Sigmoid colon (tissue), 4 donors: ENCODE measurements around the gene PTPN20.

ENCODE experiments used
- CTCF ChIP-seq, 4 experiments: fragments of 450-650 bp in 3 of 4; fragments of 200-600 bp in 1 of 4; IDR thresholded peaks; one replicate each; pipeline ENCODE4 v1.5.1; 2016 to 2019; ENCODE audit warnings: antibody characterized with exemption in 4 of 4, mild to moderate bottlenecking in 3 of 4, moderate library complexity in 2 of 4
- EP300 ChIP-seq, 4 donors: sonication (generic); formaldehyde crosslinking; IDR thresholded peaks; one replicate each; pipeline ENCODE4 v1.6.1; 2017; ENCODE audit warnings: antibody characterized with exemption in 4 of 4
- POLR2A ChIP-seq, 2 donors: fragments of 450-650 bp; IDR thresholded peaks; one replicate each; pipeline ENCODE4 v1.6.1; 2016; ENCODE audit warnings: antibody characterized with exemption in 2 of 2, mild to moderate bottlenecking in 2 of 2, moderate library complexity in 2 of 2
- POLR2AphosphoS5 ChIP-seq, 4 donors: sonication (generic); formaldehyde crosslinking; IDR thresholded peaks; one replicate each; pipeline ENCODE4 v1.6.1; 2017; ENCODE audit warnings: antibody characterized with exemption in 4 of 4

GRCh38 chr10:47040681-47041080, 129.5 kb downstream of the PTPN20 start:
- no peak for TF ChIP-seq CTCF (IDR thresholded peaks at IDR 0.05)
- TF ChIP-seq EP300 (IDR thresholded peaks at IDR 0.05) = no peak
- no peak for TF ChIP-seq POLR2A (IDR thresholded peaks at IDR 0.05)
- no peak for TF ChIP-seq POLR2AphosphoS5 (IDR thresholded peaks at IDR 0.05)
